HepG2 (cell line): Measurements from ENCODE around the gene DOHH. TPM values are rescaled to one million over a fixed set of nuclear protein-coding genes. Genes with fewer than 3 reads are reported as not detected.

Experiments used
- BRCA1 ChIP-seq: sonication (generic); formaldehyde crosslinking; IDR thresholded peaks from 2 replicates; pipeline ENCODE4 v1.4.0; 2020; ENCODE audit warnings: missing genetic modification reagents
- CC2D1A ChIP-seq: sonication (generic); formaldehyde crosslinking; IDR thresholded peaks from 2 replicates; pipeline ENCODE4 v1.8.1; 2023; ENCODE audit warnings: mild to moderate bottlenecking, missing genetic modification reagents
- HDAC2 ChIP-seq: sonication (generic); formaldehyde crosslinking; IDR thresholded peaks from 2 replicates; pipeline ENCODE4 v1.4.0; 2020; ENCODE audit warnings: missing genetic modification reagents
- HNF1B ChIP-seq: sonication (generic); formaldehyde crosslinking; IDR thresholded peaks from 2 replicates; pipeline ENCODE4 v1.5.1; 2020; ENCODE audit warnings: mild to moderate bottlenecking, moderate library complexity, missing genetic modification reagents
- IKZF4 ChIP-seq: sonication (generic); formaldehyde crosslinking; IDR thresholded peaks from 2 replicates; pipeline ENCODE4 v1.5.1; 2020; ENCODE audit warnings: borderline replicate concordance, mild to moderate bottlenecking, low read depth, missing genetic modification reagents; ENCODE audit errors: not compliant biosample characterization
- MAX ChIP-seq: IDR thresholded peaks from 2 replicates; pipeline ENCODE4 v1.6.1; 2012; ENCODE audit warnings: inconsistent platforms
- MIER2 ChIP-seq: IDR thresholded peaks from 2 replicates; pipeline ENCODE4 v1.6.1; 2016; ENCODE audit warnings: missing biosample characterization, missing genetic modification reagents
- NKX3-1 ChIP-seq: sonication (generic); formaldehyde crosslinking; IDR thresholded peaks from 2 replicates; pipeline ENCODE4 v1.5.0; 2020; ENCODE audit warnings: missing genetic modification reagents
- PAXIP1 ChIP-seq: sonication (generic); formaldehyde crosslinking; conservative IDR thresholded peaks from 2 replicates; pipeline ENCODE4 v1.4.0; 2020; ENCODE audit warnings: mild to moderate bottlenecking, missing genetic modification reagents, moderate library complexity
- SAFB2 ChIP-seq: sonication (generic); formaldehyde crosslinking; IDR thresholded peaks from 2 replicates; pipeline ENCODE4 v1.5.1; 2020; ENCODE audit warnings: missing genetic modification reagents, low read depth, mild to moderate bottlenecking, borderline replicate concordance
- THAP11 ChIP-seq: IDR thresholded peaks from 2 replicates; pipeline ENCODE4 v1.6.1; 2016; ENCODE audit warnings: missing biosample characterization, missing genetic modification reagents
- ZGPAT ChIP-seq: IDR thresholded peaks from 2 replicates; pipeline ENCODE4 v1.6.1; 2016; ENCODE audit warnings: mild to moderate bottlenecking
- ZMYM4 ChIP-seq: sonication (generic); formaldehyde crosslinking; IDR thresholded peaks from 2 replicates; pipeline ENCODE4 v1.8.1; 2023; ENCODE audit warnings: mild to moderate bottlenecking, missing genetic modification reagents
- ZNF121 ChIP-seq: sonication (generic); formaldehyde crosslinking; IDR thresholded peaks from 2 replicates; pipeline ENCODE4 v1.5.0; 2020; ENCODE audit warnings: mild to moderate bottlenecking, missing genetic modification reagents
- ZNF124 ChIP-seq: sonication (generic); formaldehyde crosslinking; IDR thresholded peaks from 2 replicates; pipeline ENCODE4 v1.4.0; 2020; ENCODE audit warnings: missing genetic modification reagents
- ZNF225 ChIP-seq: sonication (generic); formaldehyde crosslinking; IDR thresholded peaks from 2 replicates; pipeline ENCODE4 v1.4.0; 2020; ENCODE audit warnings: mild to moderate bottlenecking, missing genetic modification reagents
- ZNF326 ChIP-seq: sonication (generic); formaldehyde crosslinking; IDR thresholded peaks from 2 replicates; pipeline ENCODE4 v1.4.0; 2020; ENCODE audit warnings: missing genetic modification reagents, borderline replicate concordance
- ZNF556 ChIP-seq: sonication (generic); formaldehyde crosslinking; IDR thresholded peaks from 2 replicates; pipeline ENCODE4 v1.4.0; 2020; ENCODE audit warnings: mild to moderate bottlenecking, missing genetic modification reagents, borderline replicate concordance
- ZNF572 ChIP-seq: sonication (generic); formaldehyde crosslinking; IDR thresholded peaks from 2 replicates; pipeline ENCODE4 v1.5.1; 2020; ENCODE audit warnings: mild to moderate bottlenecking, missing genetic modification reagents
- ZNF619 ChIP-seq: sonication (generic); formaldehyde crosslinking; IDR thresholded peaks from 2 replicates; pipeline ENCODE4 v1.4.0; 2020; ENCODE audit warnings: mild to moderate bottlenecking, missing genetic modification reagents
- ZNF672 ChIP-seq: sonication (generic); formaldehyde crosslinking; IDR thresholded peaks from 2 replicates; pipeline ENCODE4 v1.8.1; 2022; ENCODE audit warnings: missing genetic modification reagents
- ZNF782 ChIP-seq: sonication (generic); formaldehyde crosslinking; IDR thresholded peaks from 2 replicates; pipeline ENCODE4 v1.4.0; 2020; ENCODE audit warnings: missing genetic modification reagents, mild to moderate bottlenecking, borderline replicate concordance
- ZNF784 ChIP-seq: sonication (generic); formaldehyde crosslinking; IDR thresholded peaks from 2 replicates; pipeline ENCODE4 v1.5.1; 2020; ENCODE audit warnings: missing genetic modification reagents, mild to moderate bottlenecking, borderline replicate concordance
- polyA plus RNA-seq, 8 experiments: library from polyadenylated mRNA; depleted of rRNA in 3 of 8; stranded (reverse) in 7 of 8; unstranded in 1 of 8; fragments of >200 nt; fragmentation: Illumina TruSeq in 4 of 8; extraction: Trizol in 4 of 8; gene quantifications; 2 replicates each; pipeline versions ENCODE4 v1.2.1 to v1.2.3, GENCODE V29; 2011 to 2016; ENCODE audit warnings: low read depth in 4 of 8, missing spikeins in 1 of 8, mixed read lengths in 1 of 8; ENCODE audit not compliant: insufficient read depth in 1 of 8
- total RNA-seq, 5 experiments: library from RNA; depleted of rRNA; stranded (reverse); fragments of >200 nt; fragmentation: Illumina TruSeq; extraction: Trizol; gene quantifications; 2 replicates each; pipeline ENCODE4 v1.2.3, GENCODE V29; 2016; ENCODE audit warnings: low read depth in 1 of 5

DOHH gene
- total and polyA plus RNA-seq, 2 of the 13 experiments (the other 11 are each of a cell fraction or from before 2014, with no cell fraction given): 3.5 to 13.7 TPM

- TF ChIP-seq NKX3-1 (no peak), IKZF4 (CRISPR knock-in tag) (no peak), CC2D1A (CRISPR knock-in tag) (0 out of 2 replicates have a peak, but pooled peaks have one; percentile 49), PAXIP1 (CRISPR knock-in tag) (peak; percentile 71), ZNF225 (CRISPR knock-in tag) (no peak), ZNF619 (CRISPR knock-in tag) (peak; percentile 26; the same call in 1 of the 2 replicates), SAFB2 (peak; percentile 38; the same call in 1 of the 2 replicates), ZGPAT (CRISPR knock-in tag) (peak; percentile 38; the same call in 1 of the 2 replicates), ZNF572 (CRISPR knock-in tag) (peak; percentile 45; the same call in 1 of the 2 replicates), ZNF556 (CRISPR knock-in tag) (no peak), ZMYM4 (CRISPR knock-in tag) (peak; percentile 18; the same call in 1 of the 2 replicates), THAP11 (CRISPR knock-in tag) (no peak), HNF1B (peak; percentile 74), ZNF784 (CRISPR knock-in tag) (no peak), ZNF782 (CRISPR knock-in tag) (peak; percentile 56; the same call in 1 of the 2 replicates), ZNF672 (CRISPR knock-in tag) (peak; percentile 95), MIER2 (CRISPR knock-in tag) (no peak), HDAC2 (CRISPR knock-in tag) (peak; percentile 45; the same call in 1 of the 2 replicates), ZNF121 (peak; percentile 85), MAX (peak; percentile 48; the same call in 1 of the 2 replicates), ZNF124 (CRISPR knock-in tag) (peak; percentile 62; the same call in 1 of the 2 replicates), BRCA1 (CRISPR knock-in tag) (no peak), ZNF326 (CRISPR knock-in tag) (no peak)
Measured at GRCh38 chr19:3480383-3481091, 19.9 kb downstream of the DOHH start, which contains the start of gene SMIM24 (continued).
